ENCODE measurements around the gene LARP7. TPM values are rescaled to one million over a fixed set of nuclear protein-coding genes. Genes with fewer than 3 reads are reported as not detected.

Gene LARP7
- polyA plus RNA-seq, 1 donor (not counting 4 experiments of a cell fraction or from before 2014, with no cell fraction given), result 33.3 TPM

GRCh38 chr4:112591593-112591992 lies 45.4 kb upstream of the LARP7 start:
- H3K79me2 ChIP-seq (ENCODE audit: control insufficient read depth, insufficient read depth, low read length), result no peaks in the 10 kb centered on the region
- no peaks in the 10 kb centered on the region for H3K27me3 ChIP-seq (ENCODE audit: control insufficient read depth, extremely low read depth, insufficient read depth, low read length)
- no peaks in the 10 kb centered on the region for H4K20me1 ChIP-seq (ENCODE audit: control insufficient read depth, extremely low read depth, insufficient read depth, low read length)
- H3K9me1 ChIP-seq (ENCODE audit: control insufficient read depth, extremely low read depth, insufficient read depth, low read length), result no peaks in the 10 kb centered on the region
- dilution Hi-C loops (cut with MboI; ENCODE audit: extremely low pct_ligation_motif_present, low sequenced_read_pairs), result no loop called here
- H3K4me2 ChIP-seq (ENCODE audit: control insufficient read depth, extremely low read depth, insufficient read depth, low read depth, low read length), result no peak overlapping the region
- no peak for TF ChIP-seq EZH2 (IDR thresholded peaks at IDR 0.05; ENCODE audit: low read length)
- TF ChIP-seq CTCF (optimal IDR thresholded peaks at IDR 0.05 in 1 of 3, IDR thresholded peaks at IDR 0.05 in 1 of 3, conservative IDR thresholded peaks at IDR 0.05 in 1 of 3; ENCODE audit: extremely low read depth in 1 of 3, insufficient read depth in 2 of 3, low read length in 3 of 3), result no peak
- FAIRE-seq (no peak), DNase-seq (ENCODE audit: low read depth, low spot score) (no peak)
- no peaks in the 10 kb centered on the region for H3K9me3 ChIP-seq (ENCODE audit: control insufficient read depth, low read depth, low read length)
- H3K27ac ChIP-seq (ENCODE audit: control insufficient read depth, insufficient read depth, low read length), result no peak overlapping the region
- no peaks in the 10 kb centered on the region for H3K36me3 ChIP-seq (ENCODE audit: control insufficient read depth in 2 of 2, extremely low read depth in 1 of 2, insufficient read depth in 2 of 2, low read length in 2 of 2)
- peaks cover 3% of the 10 kb centered on the region for H3K4me1 ChIP-seq (ENCODE audit: control insufficient read depth, extremely low read depth, insufficient read depth, low read length)
- H3K9ac ChIP-seq (ENCODE audit: control insufficient read depth, extremely low read depth, insufficient read depth, low read length), result no peak overlapping the region
- H2AFZ ChIP-seq (ENCODE audit: control insufficient read depth, low read length), result no peak overlapping the region
- no peak overlapping the region for H3K4me3 ChIP-seq (ENCODE audit: control insufficient read depth in 2 of 3, extremely low read depth in 1 of 3, insufficient read depth in 2 of 3, low read depth in 1 of 3, low read length in 3 of 3)

GRCh38 chr4:112592717-112593116 lies 44.2 kb upstream of the LARP7 start:
- Histone ChIP-seq H3K4me1 (ENCODE audit: control insufficient read depth, extremely low read depth, insufficient read depth, low read length) (peaks cover 3% of the 10 kb centered on the region), H3K9ac (ENCODE audit: control insufficient read depth, extremely low read depth, insufficient read depth, low read length) (no peak overlapping the region), H3K36me3 (ENCODE audit: control insufficient read depth in 2 of 2, extremely low read depth in 1 of 2, insufficient read depth in 2 of 2, low read length in 2 of 2) (no peaks in the 10 kb centered on the region), H3K27ac (ENCODE audit: control insufficient read depth, insufficient read depth, low read length) (no peak overlapping the region), H4K20me1 (ENCODE audit: control insufficient read depth, extremely low read depth, insufficient read depth, low read length) (no peaks in the 10 kb centered on the region), H3K4me2 (ENCODE audit: control insufficient read depth, extremely low read depth, insufficient read depth, low read depth, low read length) (no peak overlapping the region), H3K79me2 (ENCODE audit: control insufficient read depth, insufficient read depth, low read length) (no peaks in the 10 kb centered on the region), H3K4me3 (ENCODE audit: control insufficient read depth in 2 of 3, extremely low read depth in 1 of 3, insufficient read depth in 2 of 3, low read depth in 1 of 3, low read length in 3 of 3) (no peak overlapping the region), H3K27me3 (ENCODE audit: control insufficient read depth, extremely low read depth, insufficient read depth, low read length) (no peaks in the 10 kb centered on the region), H3K9me1 (ENCODE audit: control insufficient read depth, extremely low read depth, insufficient read depth, low read length) (no peaks in the 10 kb centered on the region), H2AFZ (ENCODE audit: control insufficient read depth, low read length) (no peak overlapping the region), H3K9me3 (ENCODE audit: control insufficient read depth, low read depth, low read length) (no peaks in the 10 kb centered on the region)
- dilution Hi-C loops (cut with MboI; ENCODE audit: extremely low pct_ligation_motif_present, low sequenced_read_pairs), result no loop called here
- TF ChIP-seq EZH2 (IDR thresholded peaks at IDR 0.05; ENCODE audit: low read length), result no peak
- no peak for TF ChIP-seq CTCF (optimal IDR thresholded peaks at IDR 0.05 in 1 of 3, IDR thresholded peaks at IDR 0.05 in 1 of 3, conservative IDR thresholded peaks at IDR 0.05 in 1 of 3; ENCODE audit: extremely low read depth in 1 of 3, insufficient read depth in 2 of 3, low read length in 3 of 3)
- FAIRE-seq (no peak), DNase-seq (ENCODE audit: low read depth, low spot score) (no peak)
